Activated T-cell treated with anti-CD3 and anti-CD28 coated beads for 24 hours (primary cell): ENCODE data around the gene RIMS1.
"Not testable (repeated sequence)": the region's sequence is repeated elsewhere in the genome, so short reads cannot be mapped to it uniquely, and the experiment has no call there.

Experiments used
- DNase-seq: peaks from one replicate; pipeline ENCODE4 v3.0.0-alpha.2; 2020; ENCODE audit warnings: low read depth

RIMS1 gene

DNA sequence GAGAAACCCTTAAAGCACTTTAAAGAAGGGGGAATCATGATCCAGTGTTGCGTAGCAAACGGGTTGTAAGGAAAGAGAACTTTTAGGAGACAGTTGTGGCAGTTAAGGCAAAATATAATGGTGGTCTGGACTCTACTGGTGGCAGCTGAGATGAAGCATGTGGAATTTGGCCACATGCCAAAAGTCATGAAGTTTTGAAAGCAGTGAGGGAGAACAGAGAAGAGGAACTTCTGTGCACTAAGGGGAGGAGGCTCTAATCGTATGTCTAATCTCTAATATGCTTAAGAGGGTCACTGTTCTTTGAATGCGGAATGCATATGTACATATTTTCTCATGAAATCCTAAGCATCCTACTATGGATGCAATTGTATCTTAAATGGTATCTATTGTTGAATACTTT lies 91.5 kb downstream of the RIMS1 start:
- DNase-seq: no peak

DNA sequence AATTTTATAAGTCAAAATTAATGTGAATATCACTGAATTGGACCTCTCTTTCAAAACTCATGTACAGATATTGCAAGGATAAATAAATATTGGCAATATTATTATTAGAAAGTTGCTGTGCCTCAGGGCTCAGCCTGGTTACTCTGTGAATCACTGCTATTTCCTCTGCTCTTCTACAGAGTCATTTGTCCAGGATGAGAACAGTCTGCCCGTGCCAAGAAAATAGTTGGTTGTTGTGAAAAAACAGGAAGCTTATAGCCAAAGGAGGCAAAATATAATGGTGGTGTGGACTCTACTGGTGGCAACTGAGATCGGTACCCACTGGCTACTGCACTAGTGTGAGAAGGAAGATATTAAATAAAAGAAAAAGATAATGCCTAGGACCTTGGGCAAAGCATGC lies 93.6 kb downstream of the RIMS1 start:
- no peak for DNase-seq

DNA sequence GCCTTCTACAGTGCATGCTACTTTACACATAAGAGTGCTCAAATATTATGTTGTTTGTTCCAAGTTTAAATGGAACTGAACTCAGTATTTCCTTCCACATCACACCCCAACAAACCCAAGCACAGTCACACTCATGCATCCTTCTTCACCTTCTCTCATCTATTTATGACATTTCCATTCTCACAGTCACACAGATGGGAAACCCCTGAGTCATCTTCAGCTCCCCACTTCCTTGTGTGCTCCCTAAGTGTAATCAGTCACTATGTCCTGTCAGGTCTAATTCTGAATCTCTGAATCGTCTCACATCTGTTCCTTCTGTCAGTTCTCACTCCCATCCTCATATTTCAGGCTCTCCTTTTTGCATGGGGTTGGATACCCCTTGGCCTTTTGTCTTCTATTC lies 96.0 kb downstream of the RIMS1 start:
- DNase-seq: no peak

DNA sequence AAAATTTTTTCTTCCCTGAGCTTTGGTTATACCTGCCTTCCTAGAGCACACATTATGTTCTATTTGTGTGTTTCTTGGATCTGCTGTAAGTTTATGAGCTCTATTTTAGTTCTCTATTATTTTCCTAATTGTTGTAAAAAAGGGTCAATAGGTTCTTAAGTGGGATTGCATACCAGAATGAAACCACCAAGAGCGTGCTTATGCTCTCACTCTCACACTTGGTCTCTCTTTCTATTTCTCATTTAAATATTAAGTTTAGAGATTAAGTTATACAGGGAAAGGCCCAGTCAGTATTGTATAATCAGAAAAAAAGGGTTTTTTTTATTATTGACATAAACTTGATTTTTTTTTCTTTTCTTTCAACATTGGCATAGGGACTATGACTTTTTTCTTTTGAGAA lies 96.8 kb downstream of the RIMS1 start:
- no peak for DNase-seq

DNA sequence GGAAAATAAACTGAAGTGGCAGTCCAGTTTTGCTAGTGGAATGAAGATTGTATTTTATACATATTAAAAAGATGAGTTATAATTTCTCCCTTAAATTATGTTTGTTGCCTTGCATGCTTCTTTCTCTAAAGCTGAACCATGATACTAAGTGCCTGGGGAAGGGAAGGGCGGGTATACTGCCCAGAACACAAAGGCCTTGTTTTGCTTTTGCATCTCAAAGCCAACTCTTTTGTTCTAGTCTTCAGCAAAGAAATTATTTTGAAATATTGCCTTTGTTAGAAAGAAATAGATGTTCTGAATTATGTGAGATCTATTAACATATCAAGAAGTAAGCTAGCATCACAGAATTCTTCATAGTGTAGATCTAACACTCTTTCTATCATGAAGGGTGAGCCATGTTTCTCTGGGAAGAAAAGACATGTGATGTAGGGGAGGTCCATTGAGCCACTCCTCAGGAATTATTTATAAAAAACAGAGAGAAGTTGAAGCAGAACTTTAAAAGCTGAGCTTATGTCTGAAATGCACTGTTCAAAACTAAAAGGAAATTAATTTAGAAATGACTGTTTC lies 108.4 kb downstream of the RIMS1 start:
- no peak for DNase-seq

DNA sequence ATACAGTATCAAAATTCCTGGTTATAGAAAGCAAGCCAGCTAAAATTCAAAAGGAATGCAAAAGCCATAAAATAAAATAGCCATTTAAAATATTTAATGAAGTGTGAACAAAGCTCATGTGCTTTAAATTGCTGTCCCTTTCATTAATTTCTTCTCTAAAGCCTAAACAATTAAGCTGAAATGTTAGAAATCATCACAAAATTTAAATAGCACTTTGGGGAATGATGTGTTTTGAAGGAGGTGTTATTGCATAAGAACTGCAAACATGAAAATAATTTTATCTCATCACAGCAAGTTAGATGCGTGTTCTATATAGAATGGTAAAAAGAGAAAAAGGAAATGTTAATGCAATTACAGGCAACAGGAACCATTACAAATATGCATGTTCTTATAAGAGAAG lies 111.0 kb downstream of the RIMS1 start:
- DNase-seq: no peak

DNA sequence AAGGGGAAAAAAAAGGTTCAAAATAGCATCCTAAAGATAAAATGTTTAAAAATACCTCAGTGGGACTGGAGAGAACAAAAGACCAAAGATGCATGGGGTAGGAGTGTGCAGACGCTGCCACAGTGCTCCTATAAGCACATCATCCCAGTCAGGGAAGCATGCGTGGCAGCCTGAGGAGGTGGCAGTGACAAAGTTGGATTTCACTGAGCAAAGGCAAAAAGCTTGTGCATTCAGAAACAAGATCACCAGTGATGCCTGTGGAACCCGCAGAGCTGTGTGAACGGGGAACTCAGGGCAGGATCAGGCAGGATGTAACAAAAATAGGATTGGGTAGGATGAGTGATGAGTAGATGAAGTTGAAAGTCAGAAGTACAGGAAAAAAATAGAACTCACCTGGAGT lies 116.1 kb downstream of the RIMS1 start:
- no peak for DNase-seq

DNA sequence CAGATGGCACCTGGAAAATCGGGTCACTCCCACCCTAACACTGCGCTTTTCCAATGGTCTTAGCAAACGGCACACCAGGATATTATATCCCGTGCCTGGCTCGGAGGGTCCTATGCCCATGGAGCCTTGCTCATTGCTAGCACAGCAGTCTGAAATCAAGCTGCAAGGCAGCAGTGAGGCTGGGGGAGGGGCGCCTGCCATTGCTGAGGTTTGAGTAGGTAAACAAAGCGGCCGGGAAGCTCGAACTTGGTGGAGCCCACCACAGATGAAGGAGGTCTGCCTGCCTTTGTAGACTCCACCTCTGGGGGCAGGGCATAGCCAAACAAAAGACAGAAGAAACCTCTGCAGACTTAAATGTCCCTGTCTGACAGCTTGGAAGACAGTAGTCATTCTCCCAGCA lies 120.2 kb downstream of the RIMS1 start:
- not testable (repeated sequence) for DNase-seq

DNA sequence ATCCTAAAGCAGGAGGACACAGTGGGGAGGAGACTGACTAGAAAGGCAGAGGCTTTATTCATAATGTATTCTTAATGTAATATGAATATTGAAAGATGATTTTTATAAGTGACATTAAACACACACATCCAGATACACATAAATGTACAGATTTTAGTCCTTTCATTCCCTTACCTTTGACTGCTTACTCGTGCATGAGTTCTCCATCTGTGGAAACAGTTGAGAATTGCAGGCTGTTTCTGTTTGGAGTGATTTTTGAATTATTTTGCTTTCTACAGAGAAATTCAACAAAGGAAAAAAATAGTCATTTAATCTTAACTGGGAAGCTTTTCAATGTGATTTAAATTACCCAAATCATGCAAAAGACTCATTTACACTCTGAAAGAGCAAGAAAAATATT lies 136.5 kb downstream of the RIMS1 start:
- no peak for DNase-seq

DNA sequence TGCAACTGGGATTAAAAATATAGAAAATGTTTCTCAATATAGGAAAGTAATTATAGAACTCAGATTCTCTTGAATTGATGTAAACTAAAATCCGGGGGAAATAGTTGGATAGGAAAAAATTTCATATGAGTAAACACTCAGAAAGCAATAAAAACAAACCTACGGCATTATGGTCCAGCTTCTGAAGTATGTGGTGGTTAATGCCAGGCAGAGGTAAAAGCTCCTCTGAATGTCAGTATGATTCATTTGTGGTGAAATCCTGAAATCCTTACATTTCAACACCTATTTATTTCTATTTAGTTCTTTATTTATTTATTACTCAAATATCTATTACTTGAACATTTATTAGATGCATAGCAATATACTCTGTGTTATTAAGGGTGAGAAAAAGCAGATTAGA lies 145.1 kb downstream of the RIMS1 start:
- DNase-seq: no peak

DNA sequence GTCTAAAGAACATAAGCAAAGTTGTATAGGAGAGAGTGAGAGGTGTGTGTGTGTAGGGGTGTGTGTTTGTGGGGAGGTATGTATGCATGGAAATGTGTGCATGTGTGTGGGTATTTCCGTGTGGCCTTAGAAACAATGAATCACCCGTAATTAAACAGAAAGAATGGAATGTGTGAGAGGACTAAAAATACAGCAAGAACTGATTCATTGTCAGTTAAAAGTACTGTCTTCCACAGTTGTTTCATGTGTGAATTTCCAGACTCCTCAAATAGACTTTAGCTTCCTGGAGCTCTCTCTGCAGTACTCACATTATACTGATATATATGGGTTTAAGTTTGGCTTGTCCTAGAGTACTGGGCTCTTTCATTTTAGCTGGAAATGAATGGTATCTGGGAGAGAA lies 145.7 kb downstream of the RIMS1 start:
- DNase-seq: no peak

DNA sequence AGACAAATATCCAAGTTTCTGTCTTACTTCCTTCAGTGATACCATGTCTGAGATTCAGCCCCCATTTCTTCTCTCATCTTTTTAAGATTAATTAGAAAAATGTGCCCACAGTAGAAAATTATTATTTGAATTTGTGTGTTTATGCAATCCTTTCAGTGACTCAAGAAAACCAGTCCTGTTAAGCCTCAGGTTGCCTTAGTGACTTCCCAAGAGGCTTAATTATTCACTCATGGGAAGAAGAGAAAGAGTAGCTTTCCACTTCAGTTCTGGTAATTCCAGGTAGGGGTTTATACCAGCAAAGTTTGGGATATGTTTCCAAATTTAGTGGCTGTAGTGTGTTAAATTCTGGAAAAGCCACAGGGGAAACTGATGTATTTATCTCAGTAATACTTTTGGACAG lies 149.1 kb downstream of the RIMS1 start:
- DNase-seq: no peak

DNA sequence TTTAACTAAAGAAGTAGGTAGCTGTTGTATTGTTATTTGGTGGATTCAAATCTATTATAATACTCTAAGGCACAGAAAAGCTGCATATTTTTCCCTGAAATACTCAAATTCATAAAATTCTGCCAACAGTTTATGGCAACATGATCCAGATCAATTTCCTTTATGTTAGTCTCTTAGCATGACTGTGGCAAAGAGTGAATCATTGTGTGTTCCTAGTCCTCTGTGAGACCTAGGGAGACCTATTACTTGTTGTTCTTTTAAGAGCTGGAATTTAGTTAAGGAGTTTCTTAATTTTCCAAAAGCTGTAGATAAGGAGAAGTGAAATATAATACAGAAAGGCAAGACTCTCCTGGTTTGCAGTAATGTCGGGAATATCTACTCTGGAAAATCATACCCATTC lies 149.6 kb downstream of the RIMS1 start:
- no peak for DNase-seq

DNA sequence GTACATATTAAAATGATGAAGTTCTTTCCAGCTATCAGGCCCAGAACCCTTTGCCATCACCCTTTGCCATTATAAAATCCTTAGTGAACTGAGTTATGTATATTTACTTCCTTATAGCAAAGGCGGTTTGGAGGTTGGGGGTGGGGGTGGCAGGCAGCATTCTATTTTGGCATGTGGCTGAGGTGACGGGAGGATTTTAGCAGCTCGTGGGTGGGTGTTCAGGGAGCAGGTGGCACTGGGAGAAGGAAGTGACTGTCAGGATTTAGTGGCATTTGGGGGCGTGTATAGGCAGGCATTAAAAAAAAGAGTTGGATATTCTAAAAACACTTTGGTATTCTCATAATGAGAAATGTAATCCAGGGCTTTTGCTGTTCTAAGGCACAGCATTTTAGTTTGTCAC lies 150.7 kb downstream of the RIMS1 start:
- no peak for DNase-seq

DNA sequence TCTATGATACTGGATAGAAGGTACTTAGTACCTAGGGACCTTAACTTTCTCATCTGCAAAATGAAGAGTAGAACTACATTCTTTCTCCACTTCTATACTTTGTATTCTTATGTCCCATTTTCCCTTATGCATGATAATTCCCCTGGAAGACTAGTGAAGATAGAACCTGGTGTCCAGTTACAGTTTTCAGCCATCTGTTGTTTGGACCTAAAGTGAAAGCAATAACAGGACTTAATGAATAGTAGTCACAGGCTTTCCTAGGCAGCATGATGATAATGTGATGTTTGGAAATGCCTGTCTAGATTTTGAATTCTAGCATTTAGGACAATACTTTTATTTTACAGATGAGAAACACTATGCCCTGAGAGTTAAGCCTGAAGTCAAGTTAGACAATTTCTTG lies 153.8 kb downstream of the RIMS1 start:
- no peak for DNase-seq

DNA sequence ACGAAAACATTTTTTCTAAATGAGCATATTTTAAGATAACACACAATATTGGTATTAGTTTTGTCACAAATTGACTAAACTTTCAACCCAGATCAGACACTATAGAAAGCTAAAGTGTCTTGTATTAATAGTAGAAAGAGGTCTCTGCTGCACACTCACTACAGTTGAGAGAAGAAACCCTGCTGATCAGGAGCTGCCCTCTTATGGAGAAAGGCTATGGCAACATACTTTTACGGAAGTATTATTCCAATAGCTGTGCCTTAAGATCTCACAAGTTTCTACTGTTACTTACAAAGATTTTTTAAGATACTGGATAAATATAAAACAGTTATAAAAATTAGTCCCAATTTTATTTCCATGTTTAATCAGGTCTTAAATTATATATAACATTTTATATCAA lies 155.7 kb downstream of the RIMS1 start:
- DNase-seq: no peak

DNA sequence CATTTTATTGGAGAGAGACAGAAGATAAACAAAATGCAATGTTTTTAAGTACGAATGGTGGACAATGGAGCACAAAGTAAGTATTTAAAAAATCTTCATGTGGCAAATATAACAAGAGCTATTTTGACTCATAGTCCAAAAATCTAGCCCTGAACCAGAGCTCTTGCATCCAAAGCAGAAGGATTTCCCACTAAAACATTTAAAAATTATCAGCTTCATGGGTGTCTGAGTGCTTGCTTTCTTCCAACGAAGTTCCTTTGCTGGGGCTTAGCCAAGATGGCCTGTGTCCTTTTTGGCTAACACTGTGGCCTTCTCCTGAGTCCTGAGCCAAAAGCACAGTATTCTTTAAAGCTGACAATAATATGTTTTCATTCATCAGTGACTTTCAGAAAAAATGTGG lies 161.7 kb downstream of the RIMS1 start:
- no peak for DNase-seq

DNA sequence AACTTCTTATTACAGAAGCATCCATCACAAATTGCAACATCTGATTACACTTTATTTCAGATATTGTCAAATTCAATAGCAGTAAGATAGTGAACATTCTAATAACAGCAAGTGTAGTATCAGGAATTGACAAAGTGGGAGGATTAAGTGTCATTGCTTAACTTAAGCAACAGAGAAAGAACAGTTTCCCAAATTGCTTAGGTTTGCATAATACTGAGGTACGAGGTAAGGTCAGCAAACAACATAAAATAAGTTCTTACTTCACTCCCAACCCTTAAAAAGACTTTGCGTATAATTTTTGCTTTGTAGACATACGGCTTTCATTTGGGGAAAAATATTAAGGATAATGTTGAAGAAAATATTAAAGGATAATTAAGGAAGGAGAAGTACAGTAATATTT lies 163.0 kb downstream of the RIMS1 start:
- DNase-seq: no peak

DNA sequence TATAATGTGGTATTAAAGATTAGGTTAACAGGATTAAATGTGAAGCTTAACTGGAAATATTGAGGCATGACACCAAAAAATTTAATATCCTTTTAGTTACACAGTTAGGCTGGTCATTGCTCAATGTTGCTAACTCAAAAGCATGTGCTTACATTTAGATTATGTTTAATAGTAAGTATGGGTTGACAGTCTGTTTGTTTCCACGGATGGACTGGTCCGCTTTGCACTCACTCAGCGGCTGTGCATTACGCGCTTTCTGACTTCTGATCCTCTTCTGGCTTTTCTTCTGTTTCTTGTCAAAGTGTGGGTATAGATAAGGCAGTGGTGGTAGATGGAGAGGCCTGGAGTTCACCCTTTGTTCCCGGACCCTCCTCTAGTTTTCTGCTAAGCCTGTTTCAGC lies 174.9 kb downstream of the RIMS1 start:
- DNase-seq: no peak

DNA sequence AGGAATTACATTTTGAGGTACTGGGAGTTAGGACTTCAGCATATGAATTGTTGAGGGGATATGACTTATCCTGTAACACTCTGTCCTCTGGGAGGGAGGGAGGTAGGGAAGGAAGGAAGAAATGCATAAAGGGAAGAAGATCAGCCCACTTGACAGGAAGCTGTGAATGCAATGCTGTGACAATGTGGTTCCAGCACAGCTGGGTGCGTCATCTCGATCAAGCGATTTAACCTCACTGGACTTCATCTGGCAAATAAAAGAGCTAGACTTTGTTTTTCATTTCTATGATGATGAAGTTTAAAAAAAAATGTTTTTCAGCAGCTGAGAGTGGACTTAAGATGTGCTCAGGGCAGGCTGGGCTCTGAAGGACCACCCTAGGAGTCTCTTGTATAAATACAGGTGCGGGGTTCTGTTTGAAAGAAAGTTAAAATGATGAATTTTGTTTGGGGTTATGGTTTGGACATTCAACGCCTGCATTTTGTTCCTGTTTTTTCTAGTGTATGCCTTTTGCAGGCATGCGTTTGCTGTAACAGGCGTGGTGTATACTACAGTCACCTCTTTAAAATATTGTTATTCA lies 178.1 kb downstream of the RIMS1 start:
- DNase-seq: no peak

DNA sequence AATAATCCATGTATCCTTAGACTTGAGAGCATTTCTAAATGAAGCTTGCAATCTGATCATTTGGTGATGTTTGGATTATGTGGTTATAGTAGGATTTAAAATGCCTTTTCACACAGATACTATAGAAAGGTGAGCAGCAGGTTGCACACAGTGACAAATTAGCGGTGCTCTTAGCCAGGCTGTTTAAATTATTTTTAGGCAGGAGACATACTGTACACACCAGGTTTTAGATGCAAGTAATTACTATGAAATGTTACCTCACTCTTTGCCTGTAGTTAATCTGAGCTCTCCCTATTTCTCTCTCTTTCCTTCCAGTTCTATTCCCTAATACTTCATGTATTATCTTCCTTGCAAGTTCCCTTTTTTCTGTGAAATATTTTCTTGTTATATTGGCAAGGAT lies 191.7 kb downstream of the RIMS1 start:
- DNase-seq: no peak

DNA sequence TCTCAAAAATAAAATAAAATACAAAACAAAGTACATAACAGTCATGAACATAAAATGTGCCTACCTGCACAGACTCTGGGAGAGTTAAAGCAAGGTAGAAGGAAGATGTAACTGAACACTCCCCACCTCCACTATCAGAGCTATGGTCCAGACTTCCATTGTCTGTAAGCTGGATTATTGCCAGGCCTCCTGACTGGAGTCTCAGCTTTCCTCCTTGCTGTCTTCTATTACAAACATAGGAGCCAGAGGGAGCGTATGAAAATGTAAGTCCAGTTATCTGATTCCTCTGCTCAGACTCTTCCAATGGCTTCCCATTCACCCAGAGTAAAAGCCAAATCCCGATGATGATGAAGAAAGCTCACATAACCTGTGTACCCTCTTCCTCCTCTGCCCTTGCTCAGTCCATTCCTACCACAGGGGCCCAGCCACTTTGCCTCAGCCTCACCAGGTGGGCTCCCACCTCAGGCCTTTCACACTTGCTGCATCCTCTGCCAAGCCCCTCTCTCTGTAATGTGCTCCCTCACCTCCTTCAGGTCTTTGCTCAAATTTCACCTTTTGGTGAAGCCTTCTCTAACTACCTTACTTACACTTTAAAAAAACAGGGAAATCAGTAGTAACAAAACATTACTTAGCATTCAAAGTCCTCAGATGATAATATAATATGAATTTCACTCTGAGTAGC lies 194.1 kb downstream of the RIMS1 start:
- no peak for DNase-seq

DNA sequence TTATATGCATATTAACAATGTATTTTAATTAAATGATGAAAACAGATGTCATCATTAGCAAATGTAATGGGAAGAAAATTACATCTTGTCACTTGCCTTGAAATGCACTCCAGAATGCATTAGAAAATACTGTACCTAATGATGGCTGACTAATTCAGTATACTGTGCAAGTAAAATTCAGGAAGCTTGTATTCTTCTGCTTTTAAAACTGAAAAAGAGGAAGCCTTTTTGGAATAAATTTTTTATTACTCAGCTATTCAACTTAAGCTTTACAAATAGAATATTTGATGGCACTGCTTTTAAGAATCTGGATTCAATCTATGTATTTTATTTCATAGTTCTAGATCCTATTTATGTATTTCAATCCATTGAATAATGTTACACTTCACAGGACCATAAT lies 195.5 kb downstream of the RIMS1 start:
- DNase-seq: no peak

DNA sequence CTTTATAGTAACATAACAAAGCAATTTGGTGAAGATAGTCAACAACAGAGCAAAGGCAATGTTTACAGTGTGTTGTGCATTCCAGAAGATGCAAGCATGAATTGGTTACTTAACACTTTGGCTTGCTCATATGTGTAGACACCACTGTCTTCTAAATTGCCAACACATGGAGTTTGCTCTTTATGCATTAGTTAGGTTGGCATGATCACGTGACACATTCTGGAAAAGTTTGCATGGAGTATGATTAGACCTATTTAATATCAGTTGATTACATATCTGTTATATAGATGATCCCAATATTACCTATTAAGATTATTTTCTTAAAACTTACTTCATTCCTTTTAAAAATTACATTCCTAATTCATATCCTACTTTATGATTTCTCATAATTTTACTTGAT lies 197.6 kb downstream of the RIMS1 start:
- no peak for DNase-seq
